DMS 273 (cell line): ENCODE measurements around the gene TEX101.
"Not testable (repeated sequence)": the region's sequence is repeated elsewhere in the genome, so short reads cannot be mapped to it uniquely, and the experiment has no call there.

ENCODE experiments used
- DNase-seq: peaks from one replicate; lab custom pipeline; 2025; ENCODE audit not compliant: unreplicated experiment; lab: John Stamatoyannopoulos, UW

Gene TEX101

DNA sequence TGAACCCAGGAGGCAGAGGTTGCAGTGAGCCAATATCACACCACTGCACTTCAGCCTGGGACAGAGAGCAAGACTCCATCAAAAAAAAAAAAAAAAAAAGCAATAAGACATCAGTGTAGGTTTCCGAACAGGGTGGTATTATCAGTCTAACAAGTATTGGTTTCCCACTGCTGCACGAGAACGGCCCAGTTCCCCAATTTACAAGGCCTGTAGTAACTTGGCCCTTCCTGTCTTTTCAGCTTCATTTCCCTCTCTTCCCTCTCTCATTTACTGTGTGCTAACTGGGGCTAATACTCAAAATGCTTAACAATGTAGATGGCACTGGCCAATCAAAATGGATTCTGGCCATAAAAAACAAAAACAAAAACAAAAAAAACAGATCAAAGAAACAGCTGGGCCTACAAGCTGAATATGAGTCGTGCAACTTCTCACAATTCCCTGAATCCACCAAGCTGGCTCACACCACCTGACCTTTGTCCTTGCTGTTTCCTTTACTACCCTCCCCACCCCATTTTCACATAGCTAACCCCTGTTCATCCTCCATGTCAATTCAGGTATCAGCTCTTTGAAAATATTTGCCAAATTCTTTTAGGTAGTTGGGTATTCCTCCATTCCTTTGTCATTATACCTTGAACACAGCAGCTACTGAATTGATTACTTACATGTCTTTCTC lies 2.4 kb downstream of the TEX101 start:
- no peak for DNase-seq

DNA sequence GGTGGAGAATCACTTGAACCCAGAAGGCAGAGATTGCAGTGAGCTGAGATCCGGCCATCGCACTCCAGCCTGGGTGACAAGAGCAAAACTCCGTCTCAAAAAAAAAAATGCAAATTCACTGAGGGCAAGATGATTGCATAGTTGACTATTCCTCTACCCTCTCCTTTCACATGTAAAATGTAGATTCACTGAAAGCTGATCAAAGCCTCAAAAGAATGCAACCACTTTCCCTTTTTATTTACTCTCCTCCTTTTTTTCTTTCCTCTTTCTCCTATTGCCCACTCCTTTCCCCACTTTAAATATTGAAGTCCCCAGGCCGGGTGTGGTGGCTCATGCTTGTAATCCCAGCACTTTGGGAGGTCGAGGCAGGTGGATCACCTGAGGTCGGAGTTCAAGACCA lies 6.3 kb downstream of the TEX101 start:
- DNase-seq, result no peak

DNA sequence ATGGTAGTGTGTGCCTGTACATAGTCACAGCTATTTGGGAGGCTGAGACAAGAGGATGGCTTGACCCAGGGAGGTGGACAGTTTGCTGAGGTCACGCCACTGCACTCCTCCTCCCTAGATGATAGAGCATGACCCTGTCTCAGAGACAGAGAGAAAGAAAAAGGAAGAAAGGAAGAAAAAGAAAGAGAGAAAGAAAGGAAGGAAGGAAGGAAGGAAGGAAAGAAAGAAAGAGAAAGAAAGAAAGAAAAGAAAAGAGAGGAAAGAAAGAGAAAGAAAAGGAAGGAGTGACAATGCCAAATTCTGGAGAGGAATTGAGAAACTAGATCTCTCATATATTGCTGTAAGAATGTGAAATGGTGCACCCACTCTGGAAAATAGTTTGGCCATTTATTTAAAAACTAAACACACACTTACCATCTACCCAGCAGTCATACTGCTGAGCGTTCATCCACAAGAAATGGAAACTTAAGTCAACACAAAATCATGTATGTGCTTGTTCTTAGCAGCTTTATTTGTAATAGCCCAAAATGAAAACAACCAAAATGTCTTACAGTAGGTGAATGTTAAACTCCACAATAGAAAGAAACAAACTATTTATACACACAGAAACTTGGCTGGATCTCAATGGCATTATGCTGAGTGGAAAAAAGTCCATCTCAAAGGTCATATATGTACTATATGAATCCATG lies 7.5 kb downstream of the TEX101 start:
- DNase-seq, result no peak

DNA sequence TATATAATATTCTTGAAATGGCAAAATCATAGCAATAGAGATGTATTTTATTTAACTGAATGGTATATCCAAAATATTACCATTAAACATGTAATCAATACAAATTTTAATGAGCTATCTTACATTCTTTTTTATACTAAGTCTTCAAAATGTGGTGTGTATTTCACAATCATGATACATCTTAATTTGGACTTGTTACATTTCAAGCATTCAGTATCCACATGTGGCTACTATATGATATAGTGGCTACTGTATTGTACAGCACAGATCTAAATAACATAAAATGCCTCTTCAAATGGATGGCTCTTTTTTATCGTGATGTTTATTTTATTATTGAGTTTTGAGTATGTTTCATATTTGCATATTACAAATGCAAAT lies 8.0 kb downstream of the TEX101 start:
- no peak for DNase-seq

DNA sequence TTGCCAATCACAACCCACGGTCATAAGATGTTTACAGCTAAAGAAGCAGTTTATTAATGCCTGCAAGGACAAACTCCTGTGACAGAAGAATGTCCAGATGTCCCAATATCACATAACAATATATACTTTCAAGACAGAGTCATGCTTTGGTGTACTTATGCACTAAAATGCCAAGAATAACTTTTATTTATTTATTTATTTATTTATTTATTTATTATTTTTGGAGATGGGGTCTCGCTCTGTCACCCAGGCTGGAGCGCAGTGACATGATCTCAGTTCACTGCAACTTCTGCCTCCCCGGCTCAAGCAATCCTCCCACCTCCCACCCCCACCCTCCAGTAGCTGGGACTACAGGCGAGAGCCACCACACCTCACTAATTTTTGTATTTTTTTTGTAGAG lies 9.1 kb downstream of the TEX101 start:
- DNase-seq, result no peak

DNA sequence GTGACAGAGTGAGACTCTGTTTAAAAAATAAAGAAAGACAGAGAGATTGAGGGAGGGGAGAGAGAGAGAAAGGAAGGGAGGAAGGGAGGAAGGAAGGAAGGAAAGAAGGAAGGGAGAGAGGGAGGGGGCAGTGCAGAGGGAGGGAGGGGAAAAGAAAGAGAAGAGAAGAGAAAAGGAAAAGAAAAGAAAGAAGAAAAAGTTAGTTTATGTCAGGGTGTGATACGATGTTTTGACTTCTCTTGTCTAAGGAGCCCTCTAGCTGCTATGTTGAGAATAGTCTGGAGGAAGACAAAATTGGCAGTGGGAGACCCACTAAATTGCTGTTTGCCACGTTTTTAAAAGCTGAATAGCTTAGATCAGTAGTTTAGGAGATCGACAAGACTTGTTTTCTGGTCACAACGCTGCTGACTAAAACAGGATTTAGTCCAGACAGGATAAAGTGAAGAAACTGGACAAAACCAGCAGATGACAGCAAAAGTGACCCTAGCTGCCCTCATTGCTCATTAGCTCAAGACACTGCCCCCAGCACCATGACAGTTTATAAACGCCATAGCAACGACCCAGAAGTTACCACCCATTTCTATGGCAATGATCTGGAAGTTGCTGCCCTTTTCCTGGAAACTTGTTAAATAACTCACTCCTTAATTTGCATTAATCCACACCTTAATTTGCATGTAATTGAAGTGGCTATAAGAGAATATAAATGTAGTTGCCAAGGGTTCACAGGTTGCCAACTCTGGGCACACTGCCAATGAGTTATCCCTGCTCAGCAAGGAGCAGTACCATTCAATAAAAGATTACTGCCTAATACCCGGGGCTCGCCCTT lies 11.1 kb downstream of the TEX101 start:
- peak; percentile 45 for DNase-seq

DNA sequence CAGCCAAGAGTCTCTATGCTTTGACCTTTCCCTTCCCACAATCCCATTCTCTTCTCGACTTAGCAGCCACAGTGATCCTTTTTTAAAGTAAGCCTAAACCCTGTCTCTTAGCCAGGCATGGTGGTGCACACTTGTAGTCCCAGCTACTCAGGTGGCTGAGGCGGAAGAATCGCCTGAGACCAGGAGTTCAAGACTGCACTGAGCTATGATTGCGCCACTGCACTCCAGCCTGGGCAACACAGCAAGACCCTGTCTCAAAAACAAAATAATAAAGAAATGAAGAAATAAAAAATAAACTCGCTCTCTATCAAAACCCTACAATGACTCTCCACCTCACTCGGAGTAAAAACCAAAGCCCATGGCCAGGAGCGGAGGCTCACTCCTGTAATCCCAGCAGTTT lies 14.7 kb downstream of the TEX101 start:
- DNase-seq, result no peak

DNA sequence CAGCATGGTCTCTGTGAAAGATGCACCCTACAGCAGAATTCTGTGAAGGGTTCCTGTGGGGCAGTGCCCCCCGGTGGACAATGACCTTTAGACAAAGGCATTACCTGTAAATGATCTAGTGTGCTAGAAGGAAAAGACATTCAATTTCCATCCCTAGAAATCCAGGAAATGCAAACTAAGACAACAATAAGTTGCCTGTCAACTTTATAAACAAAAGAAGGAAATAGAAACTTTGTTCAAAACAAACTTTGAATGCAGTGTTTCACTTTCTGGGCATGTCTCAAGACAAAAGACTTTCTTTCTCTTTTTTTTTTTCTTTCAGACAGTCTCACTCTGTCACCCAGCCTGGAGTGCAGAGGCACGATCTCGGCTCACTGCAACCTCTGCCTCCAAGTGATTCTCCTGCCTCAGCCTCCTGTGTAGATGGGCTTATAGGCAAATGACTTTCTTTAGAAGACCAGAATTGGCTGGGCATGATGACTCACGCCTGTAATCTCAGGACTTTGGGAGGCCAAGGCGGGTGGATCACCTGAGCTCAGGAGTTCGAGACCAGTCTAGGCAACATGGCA lies 15.5 kb downstream of the TEX101 start:
- DNase-seq, result no peak

DNA sequence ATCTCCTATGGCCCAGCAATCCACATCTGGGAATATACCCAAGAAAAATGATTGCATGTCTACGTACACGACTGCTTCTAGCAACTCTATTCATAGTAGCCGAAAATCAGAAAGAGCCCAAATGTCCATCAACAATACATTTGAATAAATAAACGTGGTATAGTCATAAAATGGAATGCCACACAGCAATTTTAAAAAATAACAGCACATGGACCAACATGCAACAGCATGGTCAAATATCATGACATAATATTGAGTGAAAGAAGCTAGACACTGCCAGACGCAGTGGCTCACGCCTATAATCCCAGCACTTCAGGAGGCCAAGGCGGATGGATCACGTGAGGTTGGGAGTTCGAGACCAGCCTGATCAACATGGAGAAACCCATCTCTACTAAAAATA lies 16.3 kb downstream of the TEX101 start:
- no peak for DNase-seq

DNA sequence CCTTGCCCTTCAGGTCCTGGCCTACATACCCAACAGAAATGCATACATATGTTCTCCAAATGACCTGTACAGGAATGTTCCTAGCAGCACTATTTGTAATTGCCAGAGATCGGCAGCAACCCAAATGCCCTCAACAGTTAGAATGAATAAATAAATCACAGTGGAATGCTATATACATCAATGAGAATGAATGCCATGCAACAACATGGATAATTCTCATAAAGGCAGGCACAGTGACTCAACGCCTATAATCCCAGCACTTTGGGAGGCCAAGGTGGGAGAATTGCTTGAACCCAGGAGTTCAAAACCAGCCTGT lies 18.6 kb downstream of the TEX101 start:
- DNase-seq, result no peak

DNA sequence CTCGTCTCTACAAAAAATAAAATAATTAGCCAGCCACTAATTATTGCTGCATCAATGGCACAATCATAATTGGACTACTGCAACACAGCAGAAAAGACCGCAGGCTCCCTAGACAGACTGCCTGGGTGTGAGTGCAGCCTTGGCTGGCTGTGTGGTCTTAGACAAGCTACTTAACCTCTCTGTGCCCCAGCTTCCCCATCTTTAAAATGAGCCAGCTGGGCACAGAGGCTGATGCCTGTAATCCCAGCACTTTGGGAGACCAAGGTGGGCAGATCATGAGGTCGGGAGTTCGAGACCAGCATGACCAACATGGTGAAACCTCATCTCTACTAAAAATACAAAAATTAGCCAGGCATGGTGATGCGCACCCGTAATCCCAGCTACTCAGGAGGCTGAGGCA lies 19.0 kb downstream of the TEX101 start:
- DNase-seq, result no peak

DNA sequence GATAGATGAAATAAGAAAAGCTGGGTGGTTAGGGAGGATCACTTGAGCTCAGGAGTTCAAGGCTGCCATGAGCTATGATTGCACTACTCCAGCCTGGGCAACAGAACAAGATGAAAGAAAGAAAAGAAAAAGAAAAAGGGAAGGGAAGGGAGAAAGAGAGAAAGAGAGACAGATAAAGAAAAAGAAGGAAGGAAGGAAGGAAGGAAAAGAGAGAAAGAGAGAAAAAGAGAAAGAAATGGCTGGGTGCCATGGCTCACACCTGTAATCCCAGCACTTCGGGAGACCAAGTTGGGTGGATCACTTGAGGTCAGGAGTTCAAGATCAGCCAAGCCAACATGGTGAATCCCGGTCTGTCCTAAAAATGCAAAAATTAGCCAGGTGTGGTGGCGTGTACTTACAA lies 21.1 kb downstream of the TEX101 start:
- no peak for DNase-seq

DNA sequence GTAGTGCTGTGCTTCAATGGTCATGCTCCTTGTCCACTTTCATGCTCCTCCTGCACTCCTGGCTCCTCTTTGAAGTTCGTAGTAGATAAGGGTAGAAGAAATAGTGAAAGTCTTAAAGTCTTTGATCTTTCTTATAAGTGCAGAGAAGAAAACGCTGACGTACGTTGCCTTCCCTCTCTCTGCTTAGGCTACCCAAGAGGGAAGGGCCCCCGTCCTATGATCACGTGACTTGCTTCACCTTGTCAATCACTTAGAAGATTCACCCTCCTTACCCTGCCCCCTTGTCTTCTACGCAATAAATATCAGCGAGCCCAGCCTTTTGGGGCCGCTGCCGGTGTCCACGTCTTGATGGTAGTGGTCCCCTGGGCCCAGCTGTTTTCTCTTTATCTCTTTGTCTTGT lies 22.6 kb downstream of the TEX101 start:
- DNase-seq, result not testable (repeated sequence)

DNA sequence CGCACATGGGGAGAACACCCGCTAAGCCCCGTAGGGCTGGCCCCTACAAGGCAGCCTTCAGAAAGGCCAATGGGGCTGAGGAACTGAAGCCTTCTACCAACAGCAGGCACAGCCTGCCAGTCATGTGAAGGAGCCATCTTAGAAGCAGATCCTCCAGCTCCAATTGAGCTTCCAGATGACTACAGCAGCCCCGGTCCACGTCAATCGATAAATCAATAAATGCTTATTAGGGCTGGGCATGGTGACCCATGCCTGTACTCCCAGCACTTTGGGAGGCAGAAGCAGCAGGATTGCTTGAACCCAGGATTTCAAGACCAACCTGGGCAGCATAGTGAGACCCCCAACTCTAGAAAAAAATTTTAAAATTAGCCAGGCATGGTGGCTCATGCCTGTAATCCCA lies 23.0 kb downstream of the TEX101 start:
- DNase-seq, result no peak

DNA sequence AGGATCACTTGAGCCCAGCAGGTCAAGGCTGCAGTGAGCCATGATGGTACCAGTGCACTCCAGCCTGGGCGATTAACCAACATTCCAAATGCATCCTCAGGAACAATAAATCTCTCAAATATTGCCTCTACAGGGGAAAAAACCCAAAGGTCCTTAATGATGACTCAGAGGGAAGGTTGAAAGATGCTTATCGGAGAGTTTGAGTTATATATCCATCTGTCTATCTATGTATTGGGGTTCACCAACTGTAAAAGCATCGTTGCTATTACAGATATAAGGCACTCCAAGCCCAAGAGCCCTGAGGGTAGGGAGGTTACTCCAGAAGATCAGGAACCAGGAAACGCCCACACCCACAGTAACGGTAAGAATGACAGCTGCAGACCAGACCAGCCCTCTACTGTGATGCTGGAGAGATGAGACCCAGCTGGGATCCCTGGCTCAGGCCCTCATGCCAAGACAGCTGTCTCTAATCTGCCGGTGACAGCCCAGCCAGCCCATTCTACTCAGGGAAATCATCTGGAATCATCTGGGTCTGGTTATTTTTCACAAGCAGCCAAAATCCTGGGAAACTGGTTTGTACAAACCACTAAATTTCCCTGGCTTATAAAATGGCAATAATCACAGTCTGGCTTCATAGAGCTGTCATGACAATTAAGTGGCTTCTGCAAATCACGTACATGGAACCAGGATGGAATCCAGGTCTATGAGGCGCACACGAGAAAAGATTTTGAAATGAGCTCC lies 23.8 kb downstream of the TEX101 start:
- peak; percentile 36 for DNase-seq

DNA sequence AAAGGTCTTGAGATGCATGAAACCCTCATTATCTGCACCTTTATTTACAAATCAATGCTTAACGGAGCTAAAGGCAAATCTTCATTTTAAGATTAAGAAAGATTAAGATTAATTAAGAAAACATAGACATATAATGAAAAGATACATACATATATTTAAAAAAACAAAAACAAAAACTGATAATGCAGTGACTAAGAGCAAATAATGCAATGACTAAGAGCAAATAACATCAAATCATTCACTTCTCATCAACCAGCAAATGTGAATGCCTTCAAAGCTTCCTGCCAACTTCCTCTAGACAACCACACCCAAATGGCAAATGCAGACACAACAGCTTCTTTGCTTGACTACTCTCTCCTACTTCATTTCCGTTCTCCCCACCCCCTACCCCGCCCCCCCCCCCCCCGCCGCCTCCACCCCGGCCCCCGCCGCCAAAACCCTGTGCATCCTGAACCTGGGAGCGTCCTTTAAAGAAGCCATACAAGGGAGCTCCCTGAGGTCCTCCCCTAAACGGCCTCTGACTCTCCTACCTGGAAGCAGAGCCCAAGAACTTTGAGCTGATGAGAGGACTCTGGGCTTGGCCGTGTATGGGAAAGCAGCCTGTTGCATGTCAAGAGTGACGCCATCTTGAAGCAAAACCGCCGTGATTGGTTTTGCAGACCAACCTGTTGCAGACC lies 24.5 kb downstream of the TEX101 start:
- DNase-seq, result no peak

DNA sequence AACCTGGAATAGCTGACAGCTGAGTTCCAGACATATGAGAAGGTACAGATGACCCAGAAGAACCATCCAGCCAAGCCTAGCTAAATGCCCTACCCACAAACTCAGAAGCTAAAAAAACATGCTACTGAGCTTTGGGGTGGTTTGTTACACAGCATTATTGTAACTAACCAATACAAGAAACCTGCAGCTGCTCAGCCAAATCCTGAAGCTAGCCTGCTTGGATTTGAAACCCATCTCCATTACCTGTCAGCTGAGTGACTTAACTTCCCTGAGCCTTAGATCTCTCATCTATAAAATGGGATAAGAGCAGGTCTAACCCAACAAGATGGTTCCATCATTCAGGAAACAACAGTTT lies 25.0 kb downstream of the TEX101 start:
- DNase-seq, result no peak

DNA sequence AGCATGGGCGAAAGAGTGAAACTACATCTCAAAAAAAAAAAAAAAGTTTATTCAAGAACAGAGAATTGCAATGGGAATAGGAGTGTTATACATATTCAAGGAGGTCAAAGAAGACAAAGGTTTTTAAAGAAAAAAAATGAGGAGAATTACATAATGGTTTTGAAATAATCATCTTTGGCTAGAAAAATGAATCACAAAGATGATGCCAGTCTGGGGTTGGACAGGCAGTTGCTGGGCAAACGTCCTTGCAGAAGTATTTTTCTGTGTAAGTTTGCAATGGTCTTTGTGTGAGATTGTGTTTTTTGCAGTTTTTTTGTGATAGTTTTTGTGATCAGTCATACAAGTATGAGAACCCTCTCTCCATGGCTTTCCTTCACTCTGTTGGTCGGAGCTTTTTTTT lies 27.0 kb downstream of the TEX101 start:
- no peak for DNase-seq

DNA sequence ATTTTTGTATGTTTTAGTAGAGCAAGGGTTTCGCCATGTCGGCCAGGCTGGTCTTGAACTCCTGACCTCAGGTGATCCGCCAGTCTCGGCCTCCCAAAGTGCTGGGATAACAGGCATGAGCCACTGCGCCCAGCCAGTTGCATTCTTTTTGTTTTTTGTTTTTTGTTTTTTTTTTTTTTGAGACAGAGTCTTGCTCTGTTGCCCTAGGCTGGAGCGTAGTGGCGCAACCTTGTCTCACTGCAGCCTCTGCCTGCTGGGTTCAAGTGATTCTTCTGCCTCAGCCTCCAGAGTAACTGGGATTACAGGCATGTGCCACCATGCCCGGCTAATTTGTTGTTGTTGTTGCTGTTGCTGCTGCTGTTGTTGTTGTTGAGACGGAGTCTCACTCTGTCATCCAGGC lies 29.4 kb downstream of the TEX101 start:
- not testable (repeated sequence) for DNase-seq

DNA sequence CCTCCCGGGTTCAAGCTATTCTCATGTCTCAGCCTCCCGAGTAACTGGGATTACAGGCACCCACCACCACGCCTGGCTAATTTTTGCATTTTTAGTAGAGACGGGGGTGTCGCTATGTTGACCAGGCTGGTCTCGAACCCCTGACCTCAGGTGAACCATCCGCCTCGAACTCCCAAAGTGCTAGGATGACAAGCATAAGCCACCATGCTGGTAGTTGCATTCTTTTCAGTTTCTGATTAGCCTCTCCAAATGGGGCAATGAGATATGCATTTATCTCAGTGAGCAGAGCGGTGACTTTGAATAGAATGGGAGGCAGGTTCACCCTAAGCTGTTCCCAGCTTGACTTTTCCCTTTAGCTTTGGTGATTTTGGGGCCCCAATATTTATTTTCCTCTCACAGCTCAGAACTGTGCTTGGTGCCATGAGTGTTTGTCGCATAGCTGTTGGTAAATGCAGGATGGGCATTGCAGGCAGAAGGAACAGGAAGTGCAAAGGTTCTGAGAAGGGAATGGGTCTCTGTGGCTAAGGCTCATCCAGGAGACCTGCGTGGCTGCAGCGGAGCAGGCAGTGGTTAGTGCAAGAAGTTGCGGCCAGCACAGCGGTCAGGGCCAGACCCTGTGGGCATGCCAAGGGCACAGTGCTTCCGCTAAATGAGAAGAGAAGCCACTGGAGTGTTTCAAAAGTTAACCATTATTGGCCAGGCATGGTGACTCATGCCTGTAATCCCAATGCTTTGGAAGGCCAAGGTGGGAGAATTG lies 30.0 kb downstream of the TEX101 start:
- no peak for DNase-seq
